GM19395 (cell line): ENCODE measurements around the gene FUCA1.
"Not testable (repeated sequence)": the region's sequence is repeated elsewhere in the genome, so short reads cannot be mapped to it uniquely, and the experiment has no call there.

Source experiments
- ATAC-seq: cut with Tn5 transposase; IDR thresholded peaks from one replicate; pipeline ENCODE4 v1.9.1; 2021; ENCODE audit warnings: mild to moderate bottlenecking, moderate library complexity; ENCODE audit not compliant: unreplicated experiment

The FUCA1 gene

DNA sequence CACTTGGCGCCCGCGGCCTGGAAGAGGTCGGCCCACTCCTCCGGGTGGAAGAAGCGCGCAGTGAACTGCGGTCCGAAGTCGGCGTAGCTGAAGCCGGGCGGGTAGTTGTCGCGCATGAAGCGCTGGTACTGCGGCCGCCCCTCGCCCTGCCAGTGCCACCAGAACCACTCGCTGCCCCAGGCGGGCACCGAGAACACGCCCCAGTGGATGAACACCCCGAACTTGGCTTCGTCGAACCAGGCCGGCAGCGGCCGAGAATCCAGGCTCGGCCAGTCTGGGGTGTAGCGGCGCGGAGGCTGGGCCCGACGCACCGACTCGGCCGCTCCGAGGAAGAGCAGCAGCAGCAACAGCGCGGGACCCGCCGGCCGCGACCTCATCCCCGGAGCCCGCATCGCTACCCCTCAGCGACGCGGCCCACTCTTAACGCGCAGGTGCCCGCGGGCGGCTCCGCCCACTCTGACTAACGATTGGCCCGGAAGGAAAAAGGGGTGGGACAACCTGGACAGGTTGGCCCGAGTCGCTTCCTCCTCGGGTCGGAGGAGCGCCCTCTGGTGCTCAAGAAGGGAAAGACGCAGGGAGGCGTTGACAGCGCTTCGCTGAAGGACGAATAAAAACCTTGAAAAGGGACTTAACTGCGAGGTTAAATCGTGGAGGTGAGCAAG lies at the start of gene FUCA1:
Gene FUCA1, minus strand, starts transcription at position 396 of the 662 bp plus-strand sequence. Its CDS starts 4 bp downstream, at position 392.
- ATAC-seq = peak; percentile 93

DNA sequence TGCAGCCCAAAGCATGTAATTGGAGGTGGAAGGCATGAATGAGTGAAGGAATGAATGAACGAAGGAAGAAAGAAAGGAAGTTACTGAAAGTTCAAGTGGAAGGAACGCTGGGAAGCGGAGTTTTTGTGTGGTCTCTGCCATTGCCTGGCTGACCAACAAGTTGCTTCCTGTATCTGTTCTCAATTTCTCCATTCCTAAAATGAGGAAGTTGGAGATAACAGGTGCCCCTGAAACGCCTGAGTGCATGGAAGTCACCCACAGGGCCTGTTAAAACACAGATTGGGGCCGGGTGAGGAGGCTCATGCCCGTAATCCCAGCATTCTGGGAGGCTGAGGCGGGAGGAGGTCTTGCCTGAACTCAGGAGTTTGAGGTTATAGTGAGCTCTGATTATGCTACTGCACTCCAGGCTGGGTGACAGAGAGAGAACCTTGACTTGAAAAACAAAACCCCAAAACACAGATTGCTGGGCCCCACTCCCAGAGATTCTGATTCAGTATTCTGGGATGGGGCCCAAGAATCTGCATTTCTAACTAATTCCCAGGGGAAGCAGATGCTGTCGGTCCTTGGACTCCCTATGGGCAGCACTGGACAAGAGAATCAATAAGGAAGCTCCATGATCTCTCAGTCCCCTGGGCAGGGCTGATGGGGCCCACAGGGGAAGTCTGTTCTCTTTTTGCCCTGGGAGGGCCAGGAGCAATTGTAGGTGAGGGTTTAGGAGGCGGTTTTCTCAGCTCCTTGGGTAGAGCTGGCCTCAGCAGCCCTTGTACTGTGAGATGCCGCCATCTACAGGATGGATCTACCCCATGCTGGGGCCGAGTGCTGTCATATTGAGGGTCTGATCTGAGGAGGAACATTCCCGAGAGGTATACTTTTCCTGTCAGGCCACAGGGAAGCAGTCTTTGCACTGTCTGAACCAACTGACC lies 48.4 kb upstream of the FUCA1 start:
- ATAC-seq = peak; percentile 63

DNA sequence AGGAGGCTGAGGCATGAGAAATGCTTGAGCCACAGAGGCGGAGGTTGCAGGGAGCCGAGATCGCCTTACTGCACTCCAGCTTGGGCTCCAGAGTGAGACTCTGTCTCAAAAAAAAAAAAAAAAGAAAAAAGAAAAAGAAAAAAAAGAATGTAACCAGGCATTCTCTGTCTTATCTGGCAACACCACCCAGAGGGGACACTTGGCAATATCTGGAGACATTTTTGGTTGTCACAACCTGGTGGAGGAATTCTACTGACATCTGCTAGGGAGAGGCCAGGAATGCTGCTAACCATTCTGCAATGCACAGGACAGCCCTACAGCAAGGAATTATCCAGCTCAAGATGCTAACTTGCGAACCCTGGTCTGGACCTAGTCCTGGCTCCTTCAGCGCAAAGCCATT lies 47.4 kb upstream of the FUCA1 start:
- no peak for ATAC-seq

DNA sequence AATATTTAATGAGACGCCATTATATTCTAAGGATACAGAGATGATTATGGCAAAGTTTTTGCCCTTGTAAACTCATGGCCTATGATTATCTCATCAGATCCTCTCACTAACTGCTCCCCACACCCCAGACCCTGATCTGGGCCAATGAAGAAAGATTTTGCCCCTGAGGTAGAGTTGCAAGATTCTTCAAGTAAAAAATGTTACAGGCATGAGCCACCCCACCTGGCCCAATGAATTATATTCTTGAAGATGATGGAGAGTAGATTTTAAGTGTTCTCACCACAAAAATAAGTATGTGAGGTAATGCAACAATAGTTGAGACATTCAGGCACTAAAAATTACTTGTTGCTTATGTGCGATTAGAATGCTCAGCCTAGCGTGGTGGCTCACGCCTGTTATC lies 46.8 kb upstream of the FUCA1 start:
- no peak for ATAC-seq

DNA sequence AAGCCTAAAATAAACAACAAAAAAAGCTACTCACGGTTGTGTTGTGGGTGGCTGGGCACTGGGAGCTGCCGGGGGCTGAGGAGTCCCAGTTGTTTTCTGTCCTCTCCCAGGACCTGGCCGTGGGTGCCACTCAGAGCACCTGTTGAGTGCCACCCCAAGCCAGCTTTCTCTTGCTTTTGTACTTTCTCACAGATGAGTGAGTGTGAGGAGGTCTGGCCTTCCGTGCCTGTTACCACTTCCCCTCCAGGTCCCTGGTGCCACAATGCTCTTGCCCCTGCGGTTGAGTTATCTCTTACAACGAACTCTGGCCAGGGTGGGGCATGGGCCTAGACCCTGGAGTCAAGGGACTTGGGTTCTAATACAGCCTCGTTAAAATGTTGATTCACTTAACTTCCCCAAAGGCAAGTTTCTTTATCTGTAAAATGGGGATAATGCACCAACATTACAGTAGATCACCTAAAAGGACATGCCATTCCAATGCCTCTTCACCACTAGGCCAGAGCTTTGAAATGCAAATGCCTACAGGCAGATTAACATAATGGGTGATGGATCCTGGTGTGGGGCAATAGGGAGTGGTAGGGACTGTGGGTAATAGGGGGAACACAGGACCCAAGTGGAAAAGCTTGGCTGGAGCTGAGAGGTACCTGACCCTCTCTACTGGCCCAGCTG lies 45.3 kb upstream of the FUCA1 start, which contains the start of gene CNR2:
Gene CNR2, minus strand, starts transcription at position 151 of the 669 bp plus-strand sequence. CDS start 37,745 bp downstream, outside the sequence.
- no peak for ATAC-seq

DNA sequence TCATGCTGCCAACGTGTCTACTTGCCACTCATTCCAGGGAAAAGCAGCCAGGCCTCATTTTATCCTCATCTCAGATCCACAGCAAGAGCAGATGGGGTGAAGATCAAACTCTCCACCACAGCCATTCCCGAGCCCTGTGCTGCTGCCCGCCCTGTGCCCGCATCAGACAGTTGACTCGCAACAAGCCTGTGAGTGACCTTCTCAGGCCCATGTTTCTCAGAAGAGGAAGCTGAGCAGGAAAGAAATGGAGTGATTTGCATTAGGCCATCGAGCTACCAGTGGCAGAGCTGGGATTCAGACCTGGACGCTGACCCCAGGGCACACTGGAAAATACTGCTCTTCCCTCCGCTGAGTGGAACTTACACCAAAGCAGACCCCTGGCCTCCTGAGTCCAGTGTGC lies 43.8 kb upstream of the FUCA1 start:
- no peak for ATAC-seq

DNA sequence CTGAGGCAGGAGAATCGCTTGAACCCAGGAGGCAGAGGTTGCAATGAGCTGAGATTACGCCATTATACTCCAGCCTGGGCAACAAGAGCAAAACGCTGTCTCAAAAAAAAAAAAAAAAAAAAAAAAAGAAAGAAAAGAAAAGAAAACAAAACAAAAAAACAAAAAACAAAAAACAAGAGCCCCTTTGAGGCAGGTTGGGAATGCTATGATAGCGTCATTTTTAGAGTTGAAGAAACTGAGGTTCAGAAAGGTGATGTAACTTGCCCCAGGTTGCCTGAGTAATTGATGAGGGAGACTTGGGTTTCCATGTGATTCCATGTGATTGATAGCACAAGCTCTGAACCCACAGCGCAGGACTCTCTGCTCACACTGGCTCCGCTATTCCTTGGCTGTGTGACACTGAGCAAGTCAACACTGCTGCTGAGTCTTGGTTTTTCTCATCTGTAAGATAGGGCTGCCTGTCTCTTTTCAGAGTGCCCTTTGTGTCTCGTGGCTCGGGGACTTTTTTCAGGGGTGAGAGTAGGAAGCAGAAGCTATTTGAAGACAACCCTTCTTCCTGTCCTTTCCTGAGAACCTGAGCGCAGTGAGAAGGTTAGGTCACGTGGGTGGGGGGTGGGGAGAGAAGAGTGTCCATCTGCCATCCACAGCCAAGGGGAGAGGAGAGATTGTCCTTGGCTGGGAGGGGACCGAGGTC lies 42.6 kb upstream of the FUCA1 start:
- ATAC-seq = no peak

DNA sequence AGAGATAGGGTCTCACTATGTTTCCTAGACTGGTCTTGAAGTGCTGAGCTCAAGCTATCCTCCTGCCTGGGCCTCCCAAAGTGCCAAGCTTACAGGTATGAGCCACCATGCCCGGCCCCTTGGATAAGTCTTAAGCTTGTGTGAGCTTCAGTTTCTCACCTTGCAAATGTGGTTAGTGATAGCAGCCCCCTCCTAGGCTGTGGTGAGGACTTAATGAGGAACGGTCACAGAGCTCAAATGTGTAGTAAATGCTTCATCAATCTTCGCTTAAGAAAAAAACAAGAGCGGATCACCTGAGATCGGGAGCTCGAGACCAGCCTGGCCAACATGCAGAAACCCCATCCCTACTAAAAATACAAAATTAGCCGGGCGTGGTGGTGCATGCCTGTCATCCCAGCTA lies 42.1 kb upstream of the FUCA1 start:
- no peak for ATAC-seq

DNA sequence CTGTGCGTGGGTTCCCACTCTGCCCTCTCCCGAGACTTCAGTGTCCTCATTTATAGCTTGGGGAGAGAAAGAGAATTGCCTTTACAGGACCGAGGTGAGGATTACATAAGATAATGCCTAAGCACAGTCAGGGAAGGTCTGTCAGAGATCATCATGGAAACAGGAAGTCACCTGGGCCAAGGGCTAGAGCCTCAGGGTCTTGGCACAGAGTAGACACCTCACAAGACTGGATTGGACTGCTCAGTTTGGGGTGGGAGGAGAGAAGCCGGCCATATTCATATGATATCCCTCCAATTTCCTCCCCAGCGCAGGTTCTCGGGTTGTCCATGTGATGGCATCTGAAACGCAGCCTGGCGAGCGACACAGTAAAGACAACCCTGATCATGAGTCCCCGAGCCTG lies 41.3 kb upstream of the FUCA1 start:
- no peak for ATAC-seq

DNA sequence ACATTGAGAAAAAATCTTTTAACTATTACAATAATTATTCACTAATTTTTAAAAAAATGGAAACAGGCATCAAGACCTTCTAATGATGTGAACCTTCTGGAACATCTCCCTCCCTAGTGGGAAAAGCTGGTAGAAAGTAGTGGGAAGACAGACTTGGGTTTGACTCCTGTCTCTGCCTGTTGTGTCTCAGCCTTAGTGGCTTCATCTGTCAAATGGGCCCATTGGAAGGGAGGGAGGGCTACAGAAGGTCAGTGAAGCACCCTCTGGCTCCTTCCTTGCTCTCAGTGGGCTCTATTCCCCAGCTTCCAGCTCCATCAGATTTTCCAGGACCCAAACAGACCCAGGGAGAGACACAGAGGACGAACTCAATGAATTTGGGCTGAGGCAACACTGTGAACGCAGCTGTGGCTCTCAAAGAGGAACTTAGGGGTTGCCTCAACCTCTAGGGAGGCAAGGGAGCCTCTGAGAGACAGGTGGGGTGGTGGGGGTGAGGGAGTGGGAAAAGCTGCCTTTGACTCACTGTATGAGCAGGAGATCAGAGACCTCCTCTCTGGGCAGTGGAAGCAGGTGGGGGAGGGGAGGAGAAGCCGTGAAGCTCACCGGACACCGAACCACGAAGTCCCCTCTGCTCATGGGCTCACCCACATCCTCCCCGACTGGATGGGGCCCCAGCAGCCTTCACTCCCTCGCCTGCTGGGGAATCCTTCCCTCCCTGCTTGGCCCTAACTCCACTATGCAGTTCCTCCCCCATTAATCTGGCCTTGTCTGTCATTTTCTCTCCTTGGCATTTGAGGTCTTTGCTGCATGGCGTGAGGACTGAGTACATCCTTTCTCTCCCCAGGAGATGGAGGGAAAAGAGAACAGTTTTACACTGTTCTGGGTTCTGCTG lies 40.6 kb upstream of the FUCA1 start:
- ATAC-seq = peak; percentile 38

DNA sequence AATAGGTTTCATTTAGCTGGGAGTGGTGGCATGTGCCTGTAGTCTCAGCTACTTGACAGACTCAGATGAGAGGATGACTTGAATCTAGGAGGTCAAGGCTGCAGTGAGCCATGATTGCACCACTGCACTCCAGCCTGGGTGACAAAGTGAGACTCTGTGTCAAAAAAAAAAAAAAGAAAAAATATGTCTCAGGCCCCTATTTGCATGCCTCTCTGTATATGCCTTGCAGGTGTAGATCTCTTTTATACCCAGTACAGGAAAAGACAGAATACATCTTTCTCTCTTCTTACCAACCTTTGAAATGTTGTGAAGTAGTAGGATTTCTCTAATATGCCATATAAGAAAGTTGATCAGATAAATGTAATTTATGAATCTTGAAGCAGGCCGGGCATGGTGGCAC lies 38.6 kb upstream of the FUCA1 start:
- ATAC-seq = no peak

DNA sequence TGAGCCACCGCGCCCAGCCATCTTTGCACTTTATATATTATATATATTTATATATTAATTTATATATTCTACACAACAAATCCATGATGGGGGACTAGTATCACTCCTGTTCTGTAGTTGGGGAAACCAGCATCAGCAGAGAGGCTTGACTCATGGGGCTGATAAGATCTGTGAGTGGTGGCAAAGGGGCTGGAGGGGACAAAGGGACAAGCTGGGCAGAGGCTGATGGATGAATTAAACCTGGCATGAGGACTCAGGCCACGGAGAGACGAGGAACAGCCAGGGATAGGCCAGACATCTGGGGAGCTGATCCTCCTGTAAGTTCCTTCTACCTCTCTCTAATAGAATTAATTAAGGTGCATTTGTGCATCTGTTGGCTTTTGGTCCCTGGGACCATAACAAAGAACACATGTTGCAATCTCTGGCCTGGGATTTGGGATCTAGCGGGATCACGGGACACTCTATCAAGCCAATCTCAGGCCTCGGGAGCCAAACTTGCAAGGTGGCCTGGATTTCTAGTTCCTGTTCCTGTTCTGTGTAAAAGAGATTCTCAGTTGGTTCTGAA lies 37.5 kb upstream of the FUCA1 start:
- no peak for ATAC-seq

DNA sequence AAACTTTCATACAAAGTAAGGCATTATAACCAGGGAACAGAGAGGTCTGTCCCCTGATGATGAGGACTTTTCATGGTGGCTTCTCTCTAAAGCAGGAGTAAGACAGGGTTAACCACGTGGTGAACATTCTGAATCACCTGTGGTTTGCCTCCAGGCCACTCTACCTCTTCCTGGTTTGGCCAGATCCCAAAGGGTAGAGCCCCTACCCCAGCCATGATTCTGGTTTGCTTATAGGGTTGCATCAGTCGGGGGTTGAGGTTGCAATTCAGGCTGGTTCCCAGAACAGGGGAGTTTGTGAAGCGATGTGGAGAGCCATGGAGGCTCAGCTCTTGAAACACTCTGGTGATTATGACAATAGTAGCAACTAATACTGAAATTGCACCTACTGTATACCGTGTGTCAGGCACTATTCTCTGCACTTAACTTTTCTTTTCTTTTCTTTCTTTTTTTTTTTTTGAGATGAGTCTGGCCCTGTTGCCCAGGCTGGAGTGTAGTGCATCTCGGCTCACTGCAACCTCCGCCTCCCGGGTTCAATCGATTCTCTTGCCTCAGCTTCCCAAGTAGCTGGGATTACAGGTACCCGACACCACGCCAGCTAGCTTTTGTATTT lies 36.8 kb upstream of the FUCA1 start:
- peak; percentile 40 for ATAC-seq

DNA sequence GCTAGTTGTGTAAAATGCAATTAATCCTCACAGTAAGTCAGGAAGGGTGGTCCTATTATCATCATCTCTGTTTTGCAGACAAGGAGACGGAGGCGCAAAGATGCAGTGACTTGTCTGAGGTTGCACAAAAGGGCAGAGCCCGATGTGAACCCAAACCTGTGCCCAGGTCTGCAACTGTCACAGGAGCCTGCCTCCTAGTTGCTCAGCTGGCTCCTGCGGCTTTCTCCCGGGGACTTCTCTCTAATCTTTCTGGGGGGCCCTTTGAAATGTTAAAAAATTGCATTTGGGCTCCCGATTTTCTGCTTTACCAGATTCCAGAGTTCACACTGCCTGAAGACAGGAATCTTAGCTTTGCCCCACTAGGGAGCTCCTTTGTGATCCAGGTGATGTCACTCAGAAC lies 35.7 kb upstream of the FUCA1 start:
- ATAC-seq = no peak

DNA sequence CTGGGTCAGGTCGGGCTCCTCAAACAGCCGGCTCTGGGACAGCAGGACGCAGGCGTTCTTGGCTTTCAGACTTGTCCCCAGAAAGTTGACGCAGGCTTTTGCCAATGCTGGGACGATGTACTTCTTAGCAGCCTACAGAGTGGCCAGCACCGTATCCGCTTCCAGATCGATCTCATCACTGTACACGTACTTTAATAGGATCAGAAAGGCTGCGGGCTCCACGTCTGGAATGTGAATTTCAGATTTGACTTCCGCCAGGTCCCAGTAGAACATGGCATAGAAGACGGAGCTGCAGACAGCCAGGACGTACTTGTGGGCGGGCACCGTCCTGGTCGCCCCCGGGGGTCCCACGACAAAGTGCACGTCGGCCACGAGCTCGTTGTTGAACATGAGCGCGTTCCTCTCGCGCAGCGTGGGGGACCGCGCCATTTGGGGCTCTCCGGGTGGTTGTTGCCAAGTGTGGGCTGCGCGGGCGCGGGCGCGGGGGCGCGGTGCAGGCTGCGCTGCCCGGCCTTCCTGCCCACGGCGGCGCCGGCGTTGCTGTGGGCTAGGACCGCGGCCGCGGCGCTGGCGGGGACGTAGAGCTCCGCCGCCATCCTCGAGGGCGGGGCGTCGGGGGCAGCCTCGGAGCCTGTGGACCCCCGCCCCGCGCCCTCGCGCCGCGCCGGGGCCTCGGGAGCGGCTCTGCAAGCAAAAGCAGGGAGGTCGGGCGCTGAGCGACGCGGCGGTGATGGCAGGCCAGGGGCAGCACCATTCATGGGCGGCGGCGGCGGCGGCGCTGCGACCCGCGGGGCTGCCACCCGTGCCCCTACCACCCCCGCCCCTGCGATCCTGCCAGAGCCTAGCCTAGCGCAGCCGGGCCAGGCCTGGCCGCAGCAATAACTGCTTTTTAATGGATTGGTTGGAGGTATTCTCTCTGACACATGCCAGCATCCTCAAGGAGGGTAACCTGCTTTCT lies 34.5 kb upstream of the FUCA1 start:
- no peak for ATAC-seq

DNA sequence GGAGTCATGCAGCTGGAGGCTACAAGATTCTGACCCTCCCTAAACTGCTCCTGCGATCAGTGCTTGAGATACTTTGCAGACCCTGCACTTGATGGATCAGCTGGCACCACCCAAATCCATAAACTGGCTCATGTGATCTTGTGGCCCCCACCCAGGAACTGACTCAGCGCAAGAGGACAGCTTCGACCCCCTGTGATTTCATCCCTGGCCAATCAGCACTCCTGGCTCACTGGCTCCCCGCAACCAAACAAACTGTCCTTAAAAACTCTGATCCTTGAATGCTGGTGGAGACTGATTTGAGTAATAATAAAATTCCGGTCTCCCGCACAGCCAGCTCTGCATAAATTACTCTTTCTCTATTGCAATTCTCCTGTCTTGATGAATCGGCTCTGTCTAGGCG lies 31.9 kb upstream of the FUCA1 start:
- not testable (repeated sequence) for ATAC-seq

DNA sequence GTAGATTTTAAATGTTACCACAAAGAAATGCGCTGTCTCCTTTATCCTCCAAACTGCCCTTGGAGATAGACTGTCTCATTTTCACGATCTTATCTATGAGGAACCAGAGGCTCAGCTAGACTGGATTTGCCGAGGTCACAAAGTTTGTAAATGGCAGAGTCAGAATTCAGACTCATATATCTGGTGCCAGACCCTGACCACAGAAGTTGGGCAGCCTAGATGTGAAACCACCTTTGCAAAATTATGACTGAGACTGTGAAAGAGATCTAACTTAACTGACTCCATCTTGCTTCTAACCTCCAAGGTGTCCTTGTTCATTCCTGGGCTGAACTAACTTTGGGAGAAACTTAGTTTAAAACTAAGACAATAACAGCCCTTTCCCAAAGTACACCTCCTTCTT lies 31.0 kb upstream of the FUCA1 start:
- ATAC-seq = no peak

DNA sequence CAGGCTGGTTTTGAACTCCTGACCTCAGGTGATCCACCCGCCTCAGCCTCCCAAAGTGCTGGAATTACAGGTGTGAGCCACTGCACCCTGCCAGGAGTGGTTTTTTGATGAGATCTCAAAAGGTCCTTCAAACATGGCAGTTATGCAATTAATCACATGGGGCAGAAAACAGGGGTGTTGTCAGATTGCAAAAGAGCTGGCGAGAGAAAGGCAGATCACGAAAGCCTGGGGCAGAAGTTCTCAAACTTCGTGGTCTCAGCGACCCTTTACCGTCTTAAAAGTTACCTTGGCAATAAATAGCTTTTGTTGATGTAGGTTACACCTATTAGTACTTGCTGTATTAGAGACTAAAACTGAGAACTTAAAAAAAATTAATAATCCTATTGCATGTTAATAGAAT lies 29.0 kb upstream of the FUCA1 start:
- no peak for ATAC-seq
